Measurements from ENCODE around the gene RLBP1.
A peak's percentile ranks its signal among the peaks of the same experiment; 100 is the strongest.
"Not testable (repeated sequence)": the region's sequence is repeated elsewhere in the genome, so short reads cannot be mapped to it uniquely, and the experiment has no call there.

Gene RLBP1

DNA sequence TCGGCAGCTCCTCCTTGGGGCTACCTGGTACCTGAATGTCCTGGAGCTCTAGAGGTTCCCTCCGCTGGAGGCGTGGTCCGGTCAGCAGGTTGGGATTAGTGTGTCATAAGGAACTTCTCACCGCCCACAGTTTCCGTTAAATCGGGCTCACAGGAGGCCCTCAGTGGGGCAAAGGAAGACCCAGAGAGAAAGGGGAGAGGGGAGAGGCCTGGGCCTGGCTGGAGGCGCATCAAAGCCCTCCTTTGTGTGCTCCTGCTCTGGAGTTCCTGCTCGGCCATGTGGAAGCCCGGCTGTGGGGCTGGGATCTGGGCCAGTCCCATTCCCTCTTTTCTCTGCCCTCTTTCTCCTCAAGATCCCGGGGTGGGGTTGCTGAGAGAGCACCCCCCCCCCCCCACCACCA, at the start of gene RLBP1:
RLBP1 (minus strand) TSS at position 37 of the 400 bp plus-strand sequence. CDS start 2,604 bp downstream, outside the sequence.
- no peak within 1 kb of the TSS for H3K4me3 ChIP-seq (ENCODE audit: low read depth, low read length)
- DNase-seq (ENCODE audit: low read depth): no peak

DNA sequence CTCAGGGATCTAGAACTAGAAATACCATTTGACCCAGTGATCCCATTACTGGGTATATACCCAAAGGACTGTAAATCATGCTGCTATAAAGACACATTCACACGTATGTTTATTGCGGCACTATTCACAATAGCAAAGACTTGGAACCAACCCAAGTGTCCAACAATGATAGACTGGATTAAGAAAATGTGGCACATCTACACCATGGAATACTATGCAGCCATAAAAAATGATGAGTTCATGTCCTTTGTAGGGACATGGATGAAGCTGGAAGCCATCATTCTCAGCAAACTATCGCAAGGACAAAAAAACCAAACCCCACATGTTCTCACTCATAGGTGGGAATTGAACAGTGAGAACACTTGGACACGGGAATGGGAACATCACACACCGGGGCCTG, 28.8 kb upstream of the RLBP1 start:
- not testable (repeated sequence) for DNase-seq (ENCODE audit: low read depth); H3K4me3 ChIP-seq (ENCODE audit: low read depth, low read length)

DNA sequence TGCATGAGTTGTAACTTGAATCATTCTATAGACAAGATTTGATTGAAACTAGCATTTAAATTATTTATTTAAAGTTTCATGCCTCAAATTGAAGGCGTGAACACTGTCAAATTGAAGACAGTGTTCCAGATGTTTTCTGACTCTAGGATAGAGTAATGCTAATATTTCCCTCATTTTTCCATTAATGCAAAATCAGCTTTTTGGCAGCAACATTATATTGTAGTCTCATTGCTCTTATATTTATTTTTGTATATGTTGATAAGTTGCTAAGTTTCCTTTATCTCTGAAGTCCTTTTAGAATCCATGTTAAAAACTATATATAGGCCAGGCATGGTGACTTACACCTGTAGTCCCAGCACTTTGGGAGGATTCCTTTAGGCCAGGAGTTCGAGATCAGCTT, 27.2 kb upstream of the RLBP1 start:
- no peak for DNase-seq (ENCODE audit: low read depth)

GRCh38 chr15:89247446-89247845, 26.1 kb upstream of the RLBP1 start:
- no peak for DNase-seq (ENCODE audit: low read depth)
- H3K4me3 ChIP-seq (ENCODE audit: low read depth, low read length): no peak overlapping the region

More for the DNA sequence above, 27.2 kb upstream of the RLBP1 start:
- no peak overlapping the region for H3K4me3 ChIP-seq (ENCODE audit: low read depth, low read length)

DNA sequence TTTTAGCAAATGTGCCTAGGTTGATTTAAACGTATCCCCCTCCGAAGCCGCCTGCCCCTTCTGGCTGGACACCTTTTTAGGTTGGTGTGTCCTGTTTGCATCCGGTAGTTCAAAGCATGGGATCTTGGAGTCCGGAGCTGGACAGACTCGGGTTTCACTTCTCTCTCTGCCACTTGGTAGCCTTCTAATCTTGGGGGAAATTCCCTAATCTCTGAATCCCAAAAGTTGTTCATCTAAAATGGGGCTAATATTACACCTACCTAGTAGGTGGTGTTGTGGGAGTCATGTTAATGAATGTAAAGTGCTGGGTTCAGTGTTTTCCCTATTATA, 23.2 kb upstream of the RLBP1 start:
- H3K4me3 ChIP-seq (ENCODE audit: low read depth, low read length): peak overlapping the region; percentile 89
- no peak for DNase-seq (ENCODE audit: low read depth)

- peak; percentile 67 for DNase-seq (ENCODE audit: low read depth)
- H3K4me3 ChIP-seq (ENCODE audit: low read depth, low read length): peak within 1 kb of the TSS; percentile 89
These were observed 22.6 kb upstream of the RLBP1 start, which contains the start of gene FANCI for GRCh38 chr15:89243691-89244573. Gene FANCI, plus strand, starts transcription at chr15:89243979. Its CDS starts 3,669 bp downstream, at chr15:89247648.

DNA sequence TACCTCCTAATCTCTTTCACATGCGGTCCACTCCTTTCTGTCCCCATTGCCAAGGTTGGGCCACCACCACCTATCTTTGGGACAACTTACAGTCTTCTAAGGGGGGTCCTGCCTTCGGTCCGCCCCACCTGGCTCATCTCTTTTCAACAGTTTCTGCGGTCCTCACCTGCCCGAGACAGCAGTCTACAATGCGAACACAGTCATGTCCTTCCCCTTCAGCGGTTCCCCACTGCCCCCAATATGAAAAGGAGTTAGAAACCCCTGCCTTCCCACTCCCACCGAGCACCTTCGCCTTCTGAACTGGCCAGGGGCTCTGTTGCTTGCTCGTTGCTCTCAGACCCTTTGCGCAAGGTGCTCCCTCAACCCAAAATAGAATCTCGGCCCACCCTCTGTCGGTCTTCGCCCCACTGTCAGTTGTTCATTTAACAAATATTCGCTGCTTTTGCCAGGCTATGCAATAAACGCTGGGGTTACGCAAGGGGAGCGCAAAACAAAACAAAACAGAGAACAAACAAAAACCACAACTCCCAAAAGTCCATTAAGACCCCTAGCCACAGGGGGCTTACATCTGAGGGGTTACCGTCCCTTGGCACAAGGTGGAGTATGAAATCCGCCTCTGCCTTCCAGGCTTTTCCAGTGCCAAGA, 21.8 kb upstream of the RLBP1 start:
- peak overlapping the region; percentile 89 for H3K4me3 ChIP-seq (ENCODE audit: low read depth, low read length)
- DNase-seq (ENCODE audit: low read depth): peak; percentile 5

DNA sequence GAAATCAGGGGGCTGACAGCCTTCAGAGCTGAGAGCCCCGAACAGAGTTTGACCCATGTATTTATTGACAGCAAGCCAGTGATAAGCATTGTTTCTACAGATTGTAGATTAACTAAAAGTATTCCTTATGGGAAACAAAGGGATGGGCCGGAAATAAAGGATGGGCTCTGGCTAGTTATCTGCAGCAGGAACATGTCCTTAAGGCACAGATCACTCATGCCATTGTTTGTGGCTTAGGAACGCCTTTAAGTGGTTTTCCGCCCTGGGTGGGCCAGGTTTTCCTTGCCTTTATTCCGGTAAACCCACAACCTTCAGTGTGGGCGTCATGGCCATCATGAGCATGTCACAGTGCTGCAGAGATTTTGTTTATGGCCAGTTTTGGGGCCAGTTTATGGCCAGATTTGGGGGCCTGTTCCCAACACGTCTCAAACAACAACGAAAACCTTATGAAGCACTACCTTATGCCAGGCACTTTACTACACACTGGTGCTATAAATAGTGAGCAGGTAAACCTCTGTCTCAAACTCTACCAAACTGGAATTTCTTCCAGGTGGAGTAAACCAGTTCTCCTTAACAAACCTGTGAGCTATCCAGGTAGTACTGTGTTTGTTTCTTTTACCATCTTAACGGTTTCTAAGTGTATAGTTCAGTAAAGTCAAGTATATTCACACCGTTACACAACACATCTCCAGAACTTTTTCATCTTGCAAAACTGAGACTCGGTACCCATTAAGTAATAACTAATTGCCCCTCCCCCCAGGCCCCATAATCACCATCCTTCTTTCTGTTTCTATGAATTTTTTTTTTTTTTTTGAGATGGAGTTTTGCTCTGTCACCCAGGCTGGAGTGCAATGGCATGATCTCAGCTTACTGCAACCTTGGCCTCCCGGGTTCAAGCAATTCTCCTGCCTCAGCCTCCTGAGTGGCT, 18.8 kb upstream of the RLBP1 start:
- H3K4me3 ChIP-seq (ENCODE audit: low read depth, low read length); DNase-seq (ENCODE audit: low read depth): not testable (repeated sequence)

DNA sequence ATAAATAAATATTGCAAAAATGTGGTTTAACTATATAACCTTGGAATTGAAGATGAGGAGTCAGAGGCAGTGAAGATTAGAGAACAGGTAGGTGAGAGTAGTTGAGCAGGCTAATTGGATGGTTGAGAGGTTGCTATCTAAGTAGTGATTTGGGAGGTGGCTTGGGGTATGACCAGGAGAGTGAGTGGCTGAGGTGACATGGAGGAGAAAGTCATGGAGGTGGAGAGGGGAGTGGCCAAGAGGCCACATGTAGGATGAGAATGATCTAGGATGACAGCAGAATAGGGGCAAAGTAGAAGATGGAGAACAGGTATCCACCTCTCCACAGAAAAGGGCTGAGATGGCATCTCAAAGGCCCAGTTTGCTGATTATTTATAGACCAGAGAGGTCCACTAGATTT, 10.5 kb upstream of the RLBP1 start:
- H3K4me3 ChIP-seq (ENCODE audit: low read depth, low read length): no peak overlapping the region
- DNase-seq (ENCODE audit: low read depth): no peak

DNA sequence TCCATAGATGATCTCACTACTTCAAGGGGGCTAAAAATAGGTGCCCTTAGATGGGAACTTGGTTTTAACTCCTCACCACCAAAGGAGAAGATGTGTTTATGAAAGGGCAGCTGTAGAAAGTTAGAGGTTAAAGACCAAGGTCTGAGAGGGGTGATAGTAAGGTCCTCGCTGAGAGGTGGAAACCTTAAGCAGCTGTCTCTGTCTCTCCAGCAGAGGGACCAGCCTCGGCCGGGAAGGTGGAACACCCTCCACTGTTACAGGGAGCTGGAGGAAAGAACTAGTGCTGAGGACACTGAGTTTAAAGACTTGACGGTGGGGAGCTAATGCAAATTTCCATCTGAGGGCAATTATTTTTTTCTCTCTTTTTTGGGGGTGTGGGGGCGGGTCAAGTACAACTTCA, 8.9 kb upstream of the RLBP1 start:
- H3K4me3 ChIP-seq (ENCODE audit: low read depth, low read length): no peak overlapping the region
- no peak for DNase-seq (ENCODE audit: low read depth)

DNA sequence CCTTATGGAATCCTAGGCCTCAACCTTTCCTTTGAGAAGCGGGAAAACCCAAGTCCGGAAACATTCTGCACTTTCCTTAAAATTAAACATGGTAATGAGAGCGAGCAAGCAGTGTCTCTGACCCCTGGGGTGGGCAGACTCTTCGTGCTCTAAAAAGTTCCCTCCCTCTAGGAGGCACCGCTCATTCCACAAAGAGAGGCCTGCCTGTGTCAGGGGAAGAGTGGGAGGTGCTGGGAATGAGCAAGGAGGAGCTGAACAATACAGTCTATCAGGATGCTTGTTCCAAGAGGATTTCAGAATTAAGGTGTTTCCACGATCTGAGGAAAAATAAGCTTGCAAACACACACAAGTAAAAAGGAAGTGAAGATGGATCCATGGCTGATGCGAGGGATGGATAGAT, 6.0 kb upstream of the RLBP1 start:
- H3K4me3 ChIP-seq (ENCODE audit: low read depth, low read length): no peak overlapping the region
- no peak for DNase-seq (ENCODE audit: low read depth)

DNA sequence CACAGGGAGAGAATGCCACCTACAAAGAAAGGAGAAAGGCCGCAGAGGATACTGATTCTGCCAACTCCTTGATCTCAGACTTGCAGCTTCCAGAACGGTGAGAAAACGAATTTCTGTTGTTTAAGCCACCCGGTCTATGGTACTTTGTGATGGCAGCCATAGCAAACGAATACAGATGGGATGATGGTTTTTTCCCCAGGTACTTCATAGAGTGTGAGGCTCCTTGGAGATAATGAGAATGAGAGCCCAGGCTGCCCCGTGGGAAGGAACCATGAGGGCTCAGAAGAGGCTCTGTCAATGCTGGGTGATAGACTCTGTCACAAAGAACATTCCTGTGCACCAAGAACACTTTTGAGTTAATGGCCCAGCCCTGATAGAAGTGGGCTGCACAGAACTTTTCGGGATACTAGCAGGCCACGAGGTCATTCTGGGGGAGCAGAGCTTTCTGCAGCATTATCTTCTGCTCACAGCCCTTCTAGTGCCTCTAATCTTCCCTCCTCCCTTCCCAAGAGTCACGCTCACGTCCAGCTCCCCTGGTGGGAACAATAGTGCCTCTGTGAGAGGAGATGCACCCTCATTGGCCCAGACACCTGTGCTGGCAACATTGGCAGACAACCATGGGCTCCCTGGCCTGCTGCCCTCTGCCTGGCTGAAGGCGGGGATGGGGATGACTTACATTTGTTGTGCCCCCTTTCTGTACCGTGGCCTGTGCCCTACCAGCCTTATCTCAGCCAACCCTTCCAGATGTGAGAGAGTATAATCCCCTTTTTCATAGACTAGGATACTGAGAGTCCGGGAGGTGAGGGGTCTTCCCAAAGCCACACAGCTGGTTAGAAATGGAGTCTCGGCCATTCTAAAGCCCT, 5.2 kb upstream of the RLBP1 start:
- no peak for DNase-seq (ENCODE audit: low read depth)
- H3K4me3 ChIP-seq (ENCODE audit: low read depth, low read length): no peak overlapping the region

DNA sequence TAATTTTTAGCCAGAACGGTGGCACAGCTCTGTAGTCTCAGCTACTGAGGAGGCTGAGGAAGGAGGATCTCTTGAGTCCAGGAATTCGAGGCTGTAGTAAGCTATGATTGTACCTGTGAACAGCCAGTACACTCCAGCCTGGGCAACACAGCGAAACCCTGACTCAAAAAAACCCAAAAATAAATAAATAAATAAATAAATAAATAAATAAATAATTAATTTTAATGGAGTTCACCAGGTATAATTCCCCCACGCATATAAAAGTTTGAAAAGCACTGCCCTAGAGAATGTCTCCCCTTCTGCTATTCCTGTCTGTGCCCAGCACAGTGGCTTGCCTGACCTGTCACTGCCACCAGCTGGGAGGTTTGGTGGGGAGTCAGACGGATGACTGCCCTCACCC, 4.2 kb upstream of the RLBP1 start:
- no peak overlapping the region for H3K4me3 ChIP-seq (ENCODE audit: low read depth, low read length)
- DNase-seq (ENCODE audit: low read depth): no peak

- no peak overlapping the region for H3K4me3 ChIP-seq (ENCODE audit: low read depth, low read length)
- DNase-seq (ENCODE audit: low read depth): no peak
These were observed 2.8 kb downstream of the RLBP1 start for GRCh38 chr15:89218531-89218930.

DNA sequence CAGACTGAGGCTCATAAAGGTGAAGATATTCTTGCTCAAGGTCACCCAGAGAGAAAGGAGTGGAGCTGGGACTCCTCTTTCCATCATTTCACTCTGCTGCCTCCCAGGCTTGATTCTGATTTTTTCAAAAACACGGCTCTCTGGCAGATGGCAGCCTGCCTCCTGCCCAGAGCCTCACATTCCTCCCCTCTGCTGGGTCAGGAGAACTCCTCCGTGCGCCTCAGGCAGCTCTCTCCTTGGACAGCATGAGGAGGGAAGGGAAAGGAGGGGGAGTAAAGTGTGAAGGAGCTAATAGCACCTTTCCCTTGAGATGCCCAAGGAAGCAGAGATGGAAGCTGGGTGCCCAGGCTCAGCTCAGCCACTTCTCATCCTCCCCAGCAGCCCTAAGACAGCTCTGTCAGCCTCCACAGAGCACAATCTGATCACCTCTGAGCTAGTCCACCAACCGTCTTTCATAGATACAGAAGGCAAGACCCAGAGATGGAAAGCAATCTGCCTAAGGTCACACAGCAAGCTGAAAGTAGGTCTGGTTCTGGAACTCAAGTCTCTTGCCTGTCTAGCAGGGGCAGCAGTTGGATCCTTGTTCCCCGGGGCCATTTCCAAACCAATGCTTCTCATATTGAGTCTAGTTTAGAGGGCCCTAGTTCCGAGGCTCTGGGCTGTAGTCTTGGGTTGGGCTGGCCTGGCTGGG, 3.5 kb downstream of the RLBP1 start:
- H3K4me3 ChIP-seq (ENCODE audit: low read depth, low read length): no peak overlapping the region

DNA sequence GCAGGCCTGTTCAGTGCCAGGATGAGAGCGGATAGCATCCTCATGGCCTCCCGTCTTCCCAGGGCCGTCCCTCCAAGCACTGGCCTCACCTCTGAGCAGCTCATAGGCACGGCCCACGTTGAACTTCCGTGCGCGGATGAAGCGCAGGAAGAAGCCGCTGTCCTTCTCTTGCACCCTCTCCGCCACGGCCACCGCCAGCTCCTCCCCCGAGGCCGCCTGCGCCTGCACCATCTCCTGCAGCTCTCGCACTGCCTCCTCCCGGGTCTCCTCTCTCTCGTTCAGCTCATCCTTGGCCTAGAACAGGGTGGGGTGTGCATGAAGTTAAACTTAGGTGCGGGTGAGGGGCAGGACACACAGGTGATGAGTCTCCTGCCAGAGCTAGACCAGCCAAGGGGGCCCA, 4.3 kb downstream of the RLBP1 start:
- no peak for DNase-seq (ENCODE audit: low read depth)
- H3K4me3 ChIP-seq (ENCODE audit: low read depth, low read length): no peak overlapping the region

More for the DNA sequence above, 3.5 kb downstream of the RLBP1 start:
- DNase-seq (ENCODE audit: low read depth): no peak

DNA sequence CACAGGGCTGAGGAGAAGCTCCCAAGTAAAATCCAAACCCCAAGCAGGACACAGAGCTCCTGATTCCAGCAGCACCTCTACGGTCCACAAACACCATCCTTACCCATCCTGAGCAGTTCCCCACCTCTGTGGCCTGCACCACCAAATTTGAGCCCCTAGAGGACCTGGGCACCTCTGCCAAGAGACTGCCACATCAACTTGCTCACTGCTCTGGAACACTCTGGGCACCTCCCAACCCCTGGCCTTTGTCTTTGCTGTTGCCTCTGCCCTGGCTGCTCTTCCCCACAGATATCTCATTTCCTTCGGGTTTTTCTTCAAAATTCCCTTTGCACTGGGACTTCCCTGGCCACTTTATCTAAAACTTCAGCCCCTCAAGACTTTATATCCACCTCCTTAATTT, 5.8 kb downstream of the RLBP1 start:
- H3K4me3 ChIP-seq (ENCODE audit: low read depth, low read length): no peak overlapping the region
- no peak for DNase-seq (ENCODE audit: low read depth)

DNA sequence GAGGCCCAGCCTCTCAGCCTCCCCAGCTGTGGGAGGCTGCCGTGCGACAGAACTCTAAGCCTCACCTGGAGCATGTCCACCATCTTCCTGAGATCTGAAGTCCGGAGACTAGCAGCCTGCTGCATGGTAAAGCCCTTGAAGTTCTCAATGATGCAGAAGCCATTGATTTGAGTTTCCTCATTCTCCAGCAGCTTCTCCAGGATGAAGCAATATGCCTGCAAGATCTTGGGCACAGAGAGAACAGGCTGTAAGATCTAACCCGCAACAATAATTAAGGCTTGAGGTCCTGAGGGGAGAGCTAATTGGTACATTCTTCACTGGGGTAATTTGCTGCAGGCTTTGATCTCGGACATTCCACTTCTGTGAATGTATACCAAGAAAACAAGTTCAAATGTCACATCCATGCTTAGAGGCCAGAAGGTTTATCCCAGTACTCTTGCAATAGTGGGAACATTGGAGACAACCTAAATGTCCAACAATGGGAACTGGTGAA, 9.7 kb downstream of the RLBP1 start:
- no peak for DNase-seq (ENCODE audit: low read depth)
- H3K4me3 ChIP-seq (ENCODE audit: low read depth, low read length): no peak overlapping the region
